HCT116 (cell line): ENCODE measurements around the gene TNIP1. TPM values are rescaled to one million over a fixed set of nuclear protein-coding genes. Genes with fewer than 3 reads are reported as not detected.

Experiments
- ATAC-seq: fragments of 200-7000 bp; cut with Tn5 transposase; 2 replicates; pipeline ENCODE4 v1.9.1; 2020; ENCODE audit warnings: mild to moderate bottlenecking, moderate library complexity
- BruUV-seq: library from RNA; stranded (reverse); fragments of 400-500 nt; replicated peaks from 2 replicates; lab custom pipeline; 2021; lab: Mats Ljungman, UMichigan
- CTCF ChIA-PET: fragments of 300-600 bp; sonication (Branson Sonifier 250); formaldehyde crosslinking; loops from one replicate; lab custom pipeline; 2021; ENCODE audit warnings: antibody characterized with exemption; lab: Charles Lee
- POLR2A ChIA-PET: fragments of 300-600, 350-600 bp; sonication (Branson Sonifier 250); formaldehyde crosslinking; loops from one replicate; lab custom pipeline; 2021; ENCODE audit warnings: antibody characterized with exemption; lab: Charles Lee
- RAD21 ChIA-PET, 2 experiments: fragments of 300-600 bp; sonication (Branson Sonifier 250); formaldehyde crosslinking; loops; one replicate each; lab custom pipeline; 2023; ENCODE audit warnings: low total read pairs in 2 of 2; ENCODE audit not compliant: uncharacterized antibody in 2 of 2, unreplicated experiment in 2 of 2, low non-redundant PET in 1 of 2; lab: Charles Lee
- DNase-seq: peaks from one replicate; pipeline ENCODE4 v3.0.0-alpha.2; 2010; ENCODE audit warnings: low read depth, low spot score
- H2AFZ ChIP-seq: fragments of 200-600 bp; shearing (Covaris generic), sonication (generic); 2 replicates; pipeline ENCODE4 v1.6.1; 2017; ENCODE audit warnings: low read depth, mixed run types, mixed read lengths, antibody characterized with exemption, low read length; ENCODE audit not compliant: poor library complexity, severe bottlenecking
- H3K27ac ChIP-seq: 2 replicates; pipeline ENCODE4 v1.5.1; 2012; ENCODE audit warnings: low read depth, low read length
- H3K27me3 ChIP-seq: fragments of 200-600 bp; sonication (generic); 2 replicates; pipeline ENCODE4 v1.6.1; 2016; ENCODE audit warnings: mixed run types, low read length, mixed read lengths; ENCODE audit not compliant: insufficient read depth
- H3K36me3 ChIP-seq, 2 experiments: fragments of 200-500 bp in 1 of 2; fragments of 200-600 bp in 1 of 2; sonication (Bioruptor generic) in 1 of 2; sonication (generic) in 1 of 2; 2 replicates each; pipeline versions ENCODE4 v1.5.1 to v1.6.1; 2014 to 2016; ENCODE audit warnings: low read length in 2 of 2, inconsistent platforms in 1 of 2, mixed read lengths in 1 of 2, mixed run types in 1 of 2; ENCODE audit not compliant: insufficient read depth in 2 of 2, control insufficient read depth in 1 of 2
- H3K4me1 ChIP-seq, 2 experiments: fragments of 200-600 bp in 1 of 2; sonication (generic) in 1 of 2; 2 replicates each; pipeline versions ENCODE4 v1.5.1 to v1.6.1; 2012 to 2017; ENCODE audit warnings: low read length in 2 of 2, inconsistent platforms in 1 of 2, mild to moderate bottlenecking in 1 of 2, mixed read lengths in 1 of 2, mixed run types in 1 of 2, moderate library complexity in 1 of 2; ENCODE audit not compliant: insufficient read depth in 2 of 2, control insufficient read depth in 1 of 2
- H3K4me2 ChIP-seq: fragments of 200-600 bp; sonication (generic); 2 replicates; pipeline ENCODE4 v1.6.1; 2017; ENCODE audit warnings: mixed run types, low read length, mixed read lengths
- H3K4me3 ChIP-seq, 2 experiments: fragments of 200-600 bp in 1 of 2; sonication (generic) in 1 of 2; replicated peaks in 1 of 2; 2 replicates each; pipeline ENCODE4 v1.5.1; 2011 to 2016; ENCODE audit warnings: low read length in 2 of 2, control low read depth in 1 of 2, low read depth in 1 of 2, mild to moderate bottlenecking in 1 of 2, mixed read lengths in 1 of 2, mixed run types in 1 of 2
- H3K79me2 ChIP-seq: fragments of 200-600 bp; sonication (generic); 2 replicates; pipeline ENCODE4 v1.6.1; 2017; ENCODE audit warnings: mild to moderate bottlenecking, mixed run types, low read length, moderate library complexity, mixed read lengths; ENCODE audit not compliant: insufficient read depth
- H3K9ac ChIP-seq: fragments of 200-600 bp; sonication (generic); 2 replicates; pipeline ENCODE4 v1.6.1; 2016; ENCODE audit warnings: low read length, mixed read lengths
- H3K9me2 ChIP-seq: fragments of 200-600 bp; sonication (generic), shearing (Covaris generic); 2 replicates; pipeline ENCODE4 v1.6.1; 2017; ENCODE audit warnings: mixed run types, mild to moderate bottlenecking, moderate library complexity; ENCODE audit not compliant: insufficient read depth
- H3K9me3 ChIP-seq, 2 experiments: fragments of 200-500 bp in 1 of 2; fragments of 200-600 bp in 1 of 2; sonication (Bioruptor generic) in 1 of 2; sonication (generic) in 1 of 2; 2 replicates each; pipeline ENCODE4 v1.6.1; 2014 to 2017; ENCODE audit warnings: low read length in 2 of 2, mixed read lengths in 2 of 2, inconsistent platforms in 1 of 2, low read depth in 1 of 2, mild to moderate bottlenecking in 1 of 2, mixed run types in 1 of 2, moderate library complexity in 1 of 2; ENCODE audit not compliant: control insufficient read depth in 1 of 2, insufficient read depth in 1 of 2
- H4K20me1 ChIP-seq: fragments of 200-600 bp; sonication (generic), shearing (Covaris generic); 2 replicates; pipeline ENCODE4 v1.6.1; 2017; ENCODE audit warnings: mixed run types, mild to moderate bottlenecking, moderate library complexity; ENCODE audit not compliant: insufficient read depth
- ATF3 ChIP-seq: IDR thresholded peaks from 2 replicates; pipeline ENCODE4 v1.6.1; 2012
- CBX3 ChIP-seq: IDR thresholded peaks from 2 replicates; pipeline ENCODE4 v1.6.1; 2012; ENCODE audit warnings: low read depth
- EGR1 ChIP-seq: IDR thresholded peaks from 2 replicates; pipeline ENCODE4 v1.6.1; 2012; ENCODE audit warnings: low read depth
- EZH2 ChIP-seq: fragments of 200-600 bp; sonication (generic); IDR thresholded peaks from 2 replicates; pipeline ENCODE4 v1.6.1; 2017; ENCODE audit warnings: antibody characterized with exemption, mixed run types
- EZH2phosphoT487 ChIP-seq: fragments of 200-600 bp; IDR thresholded peaks from 2 replicates; pipeline ENCODE4 v1.6.1; 2018; ENCODE audit warnings: antibody characterized with exemption, borderline replicate concordance
- FOSL1 ChIP-seq: IDR thresholded peaks from 2 replicates; pipeline ENCODE4 v1.6.1; 2012; ENCODE audit warnings: low read depth
- JUND ChIP-seq: IDR thresholded peaks from 2 replicates; pipeline ENCODE4 v1.6.1; 2012
- POLR2AphosphoS5 ChIP-seq: IDR thresholded peaks from 2 replicates; pipeline ENCODE4 v1.6.1; 2011; ENCODE audit warnings: mild to moderate bottlenecking, low read depth, low read length, moderate library complexity
- RAD21 ChIP-seq: IDR thresholded peaks from 2 replicates; pipeline ENCODE4 v1.6.1; 2012; ENCODE audit warnings: low read depth, mild to moderate bottlenecking
- SP1 ChIP-seq: IDR thresholded peaks from 2 replicates; pipeline ENCODE4 v1.6.1; 2012; ENCODE audit warnings: low read depth
- TCF7L2 ChIP-seq: IDR thresholded peaks from 2 replicates; pipeline ENCODE4 v1.7.0; 2011; ENCODE audit warnings: borderline replicate concordance, inconsistent platforms; ENCODE audit not compliant: insufficient read depth, insufficient read length; ENCODE audit errors: extremely low read depth
- ZBTB33 ChIP-seq: IDR thresholded peaks from 2 replicates; pipeline ENCODE4 v1.6.1; 2011; ENCODE audit warnings: mild to moderate bottlenecking, low read length, moderate library complexity; ENCODE audit not compliant: insufficient replicate concordance; ENCODE audit errors: extremely low read depth
- ZFX ChIP-seq: fragments of 450-650 bp; IDR thresholded peaks from 2 replicates; pipeline ENCODE4 v1.6.1; 2017
- ZNF274 ChIP-seq: fragments of 200-500 bp; sonication (Bioruptor generic); IDR thresholded peaks from 2 replicates; pipeline ENCODE4 v1.6.1; 2014; ENCODE audit warnings: mild to moderate bottlenecking, low read depth, low read length, inconsistent platforms
- intact Hi-C: fragments of 100-400 bp; cut with micrococcal nuclease; formaldehyde crosslinking; loops from 2 replicates; pipeline ENCODE4 v1.10.0; 2022
- total RNA-seq: library from RNA; stranded (reverse); gene quantifications from one replicate; pipeline ENCODE4 v1.2.1, GENCODE V29; 2021; ENCODE audit not compliant: unreplicated experiment

TNIP1 gene
- total RNA-seq, 1 experiment from 2014 or later: 46.0 TPM

- no peaks in the 10 kb centered on the region for H3K9me3 ChIP-seq
- no peak overlapping the region for H3K4me3 ChIP-seq
- H3K36me3 ChIP-seq: peaks cover 0 to 12% of the 10 kb centered on the region in 2 experiments; a peak in 2 of 4 replicates
- H3K27ac ChIP-seq: no peak overlapping the region
- intact Hi-C loops: no loop called here
- no peaks in the 10 kb centered on the region for H3K9me2 ChIP-seq
- TF ChIP-seq FOSL1 (no peak), SP1 (no peak), POLR2AphosphoS5 (no peak), RAD21 (no peak), ZFX (no peak), CBX3 (no peak), ATF3 (no peak)
- no peak overlapping the region for H3K4me2 ChIP-seq
- ChIA-PET RAD21 (no interaction called here), POLR2A (no interaction called here), CTCF (no interaction called here)
- no peak overlapping the region for H3K9ac ChIP-seq
- no peaks in the 10 kb centered on the region for H3K4me1 ChIP-seq
- H2AFZ ChIP-seq: no peak overlapping the region
- BruUV-seq: no TSS peak
- H4K20me1 ChIP-seq: no peaks in the 10 kb centered on the region
- ATAC-seq: no peak
- H3K79me2 ChIP-seq: no peaks in the 10 kb centered on the region
- no peaks in the 10 kb centered on the region for H3K27me3 ChIP-seq
- DNase-seq: no peak
Measured at GRCh38 chr5:151104795-151105194, 24.0 kb upstream of the TNIP1 start.

GRCh38 chr5:151101746-151102145 is 20.9 kb upstream of the TNIP1 start:
- intact Hi-C loops: no loop called here
- Histone ChIP-seq H3K9me2 (no peaks in the 10 kb centered on the region), H3K27ac (no peak overlapping the region), H3K9me3 (no peaks in the 10 kb centered on the region), H3K36me3 (no peaks in the 10 kb centered on the region), H3K4me1 (no peaks in the 10 kb centered on the region), H3K27me3 (no peaks in the 10 kb centered on the region), H2AFZ (no peak overlapping the region), H3K4me3 (no peak overlapping the region), H3K79me2 (no peaks in the 10 kb centered on the region), H3K4me2 (no peak overlapping the region), H3K9ac (no peak overlapping the region), H4K20me1 (no peaks in the 10 kb centered on the region)
- ChIA-PET CTCF (no interaction called here), RAD21 (no interaction called here), POLR2A (no interaction called here)
- no peak for ATAC-seq
- TF ChIP-seq EZH2phosphoT487: no peak
- no peak for TF ChIP-seq EGR1
- TF ChIP-seq TCF7L2: no peak
- TF ChIP-seq EZH2: no peak
- TF ChIP-seq RAD21: no peak
- TF ChIP-seq ZNF274: no peak
- TF ChIP-seq ATF3: no peak
- TF ChIP-seq JUND: no peak
- TF ChIP-seq ZBTB33: no peak
- BruUV-seq: no TSS peak
- DNase-seq: no peak
